ENCODE data around the gene TRAF7. TPM values are rescaled to one million over a fixed set of nuclear protein-coding genes. Genes with fewer than 3 reads are reported as not detected.

The TRAF7 gene
- total RNA-seq, 1 donor from 2014 or later = 66.1 TPM

DNA sequence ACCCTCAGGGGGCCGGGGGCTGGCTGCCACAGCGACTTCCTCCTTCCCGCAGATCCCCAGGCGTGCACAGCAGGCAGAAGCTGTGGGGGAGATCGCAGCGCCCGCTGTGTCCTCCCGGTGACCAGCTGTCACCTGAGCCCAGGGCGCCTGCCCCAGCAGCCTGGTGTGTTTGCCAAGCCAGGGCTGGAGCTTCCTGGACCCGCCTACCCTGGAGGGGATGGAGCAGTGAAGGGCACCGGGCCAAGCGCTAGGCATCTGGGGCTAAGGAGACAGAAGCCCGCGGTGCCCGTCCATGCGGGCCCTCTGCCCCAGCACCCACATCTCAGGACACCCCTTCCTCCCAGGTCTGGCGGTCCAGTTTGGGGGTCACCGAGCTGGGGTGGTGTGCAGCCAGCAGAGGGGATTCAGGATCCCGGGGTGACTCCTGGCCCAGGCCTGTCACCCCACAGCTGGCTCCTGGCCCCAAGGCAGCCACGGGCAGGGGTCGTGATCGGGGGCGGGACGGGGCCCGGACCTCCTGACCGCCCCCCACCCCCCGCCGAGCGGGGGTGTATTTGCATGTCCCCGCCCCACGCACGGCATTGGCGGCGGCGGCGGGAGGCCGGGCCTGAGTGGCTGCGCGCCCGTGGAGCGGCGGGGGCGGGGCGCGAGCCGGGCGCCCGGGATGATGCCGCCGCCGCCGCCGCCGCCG lies 7.5 kb upstream of the TRAF7 start, which contains the start of gene RAB26:
RAB26 (plus strand) TSS at position 645 of the 691 bp plus-strand sequence. CDS start 159 bp downstream, outside the sequence.
- peak within 1 kb of the TSS; percentile 59 for H3K4me3 Mint-ChIP-seq
- H3K27me3 Mint-ChIP-seq (ENCODE audit: low read depth) = no peaks in the 10 kb centered on the region
- no peak within 1 kb of the TSS for H3K27ac Mint-ChIP-seq
- H3K4me1 Mint-ChIP-seq = peaks cover 31% of the 10 kb centered on the region
- no peaks in the 10 kb centered on the region for H3K9me3 Mint-ChIP-seq
- peaks cover 4% of the 10 kb centered on the region for H3K36me3 Mint-ChIP-seq
- TF ChIP-seq, protein P1, sequence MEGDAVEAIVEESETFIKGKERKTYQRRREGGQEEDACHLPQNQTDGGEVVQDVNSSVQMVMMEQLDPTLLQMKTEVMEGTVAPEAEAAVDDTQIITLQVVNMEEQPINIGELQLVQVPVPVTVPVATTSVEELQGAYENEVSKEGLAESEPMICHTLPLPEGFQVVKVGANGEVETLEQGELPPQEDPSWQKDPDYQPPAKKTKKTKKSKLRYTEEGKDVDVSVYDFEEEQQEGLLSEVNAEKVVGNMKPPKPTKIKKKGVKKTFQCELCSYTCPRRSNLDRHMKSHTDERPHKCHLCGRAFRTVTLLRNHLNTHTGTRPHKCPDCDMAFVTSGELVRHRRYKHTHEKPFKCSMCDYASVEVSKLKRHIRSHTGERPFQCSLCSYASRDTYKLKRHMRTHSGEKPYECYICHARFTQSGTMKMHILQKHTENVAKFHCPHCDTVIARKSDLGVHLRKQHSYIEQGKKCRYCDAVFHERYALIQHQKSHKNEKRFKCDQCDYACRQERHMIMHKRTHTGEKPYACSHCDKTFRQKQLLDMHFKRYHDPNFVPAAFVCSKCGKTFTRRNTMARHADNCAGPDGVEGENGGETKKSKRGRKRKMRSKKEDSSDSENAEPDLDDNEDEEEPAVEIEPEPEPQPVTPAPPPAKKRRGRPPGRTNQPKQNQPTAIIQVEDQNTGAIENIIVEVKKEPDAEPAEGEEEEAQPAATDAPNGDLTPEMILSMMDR (IDR thresholded peaks at IDR 0.05; ENCODE audit: unreplicated experiment) = no peak
- peak in 1 of 2 experiments; percentile 55 for DNase-seq (ENCODE audit: low spot score in 2 of 2, unreplicated experiment in 2 of 2)

DNA sequence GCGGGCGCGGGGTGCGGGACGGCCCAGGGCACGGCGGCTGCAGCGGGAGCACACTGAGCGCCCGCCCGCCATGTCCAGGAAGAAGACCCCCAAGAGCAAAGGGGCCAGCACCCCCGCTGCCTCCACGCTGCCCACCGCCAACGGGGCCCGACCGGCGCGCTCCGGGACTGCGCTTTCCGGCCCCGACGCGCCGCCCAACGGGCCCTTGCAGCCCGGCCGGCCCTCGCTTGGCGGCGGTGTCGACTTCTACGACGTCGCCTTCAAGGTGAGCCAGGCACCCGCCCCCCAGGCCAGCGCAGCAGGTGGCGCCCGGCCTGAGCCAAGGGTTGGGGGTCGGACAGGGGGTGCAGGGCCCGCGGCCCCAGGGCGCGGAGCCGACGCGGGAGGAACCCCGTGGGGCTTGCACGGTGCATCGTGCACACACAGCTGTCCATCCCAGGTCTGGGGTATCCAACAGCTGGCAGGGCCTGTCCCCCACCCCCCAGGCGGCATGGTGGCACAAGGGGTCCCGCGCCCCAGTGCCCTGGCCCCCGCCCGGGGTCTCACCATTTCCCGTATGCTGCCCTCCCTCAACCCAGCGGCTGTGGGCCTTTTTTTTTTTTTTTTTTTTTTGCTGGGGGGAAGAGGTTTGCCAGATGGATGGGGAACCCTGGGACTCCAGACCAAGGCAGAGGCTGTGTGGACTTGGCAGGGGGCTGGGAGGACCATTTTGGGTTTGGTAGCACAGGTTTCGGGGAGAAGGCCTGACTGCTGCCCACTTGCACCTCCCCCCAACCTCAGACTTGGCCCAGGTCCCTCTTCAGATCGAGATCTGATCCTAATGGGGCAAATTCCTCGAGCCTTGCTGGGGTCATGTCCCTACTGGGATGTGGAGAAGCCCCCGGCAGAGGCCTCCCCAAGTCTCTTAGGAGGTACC lies 6.6 kb upstream of the TRAF7 start:
- peak overlapping the region; percentile 59 for H3K4me3 Mint-ChIP-seq

DNA sequence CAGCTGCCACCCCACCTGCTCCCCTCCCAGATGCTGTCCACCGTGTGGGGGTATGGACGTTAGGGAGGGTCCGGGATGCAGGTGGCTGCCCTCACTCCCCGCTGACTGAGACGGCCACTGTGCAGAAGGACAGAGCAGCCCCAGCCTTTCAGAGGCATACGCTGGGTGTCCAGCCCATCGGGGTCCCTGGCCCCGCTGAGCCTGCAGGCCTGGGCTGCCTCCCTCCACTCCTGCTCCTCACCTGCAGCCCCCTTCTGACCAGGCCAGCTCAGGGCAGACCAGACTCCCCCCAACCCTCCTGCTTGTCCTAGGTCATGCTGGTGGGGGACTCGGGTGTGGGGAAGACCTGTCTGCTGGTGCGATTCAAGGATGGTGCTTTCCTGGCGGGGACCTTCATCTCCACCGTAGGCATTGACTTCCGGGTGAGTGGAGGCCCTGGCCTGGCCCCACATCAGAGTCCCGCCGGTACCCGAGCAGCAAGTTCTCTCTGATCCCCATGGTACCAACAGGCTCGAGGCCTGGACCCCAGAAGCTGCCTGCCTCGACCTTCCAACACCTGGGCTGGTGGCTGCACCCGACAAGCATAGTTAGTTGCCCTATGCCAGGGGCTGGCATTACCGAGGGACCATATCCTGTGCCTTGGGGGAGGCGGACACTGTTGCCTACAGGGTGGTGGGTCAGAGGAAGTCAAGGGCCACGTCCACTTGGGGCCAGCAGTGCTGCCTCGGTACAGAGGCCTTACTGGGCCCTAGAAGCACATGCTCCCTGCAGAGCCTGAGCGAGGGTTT lies 5.8 kb upstream of the TRAF7 start:
- peaks cover 4% of the 10 kb centered on the region for H3K36me3 Mint-ChIP-seq
- peak overlapping the region; percentile 59 for H3K4me3 Mint-ChIP-seq
- no peaks in the 10 kb centered on the region for H3K9me3 Mint-ChIP-seq
- TF ChIP-seq, protein P1 (IDR thresholded peaks at IDR 0.05; ENCODE audit: unreplicated experiment) = no peak
- peak overlapping the region; percentile 6 for H3K27ac Mint-ChIP-seq
- no peaks in the 10 kb centered on the region for H3K27me3 Mint-ChIP-seq (ENCODE audit: low read depth)
- no peak for DNase-seq (ENCODE audit: low spot score in 2 of 2, unreplicated experiment in 2 of 2)
- H3K4me1 Mint-ChIP-seq = peaks cover 48% of the 10 kb centered on the region

More for the DNA sequence above, 6.6 kb upstream of the TRAF7 start:
- H3K27ac Mint-ChIP-seq = no peak overlapping the region
- peaks cover 39% of the 10 kb centered on the region for H3K4me1 Mint-ChIP-seq
- peaks cover 4% of the 10 kb centered on the region for H3K36me3 Mint-ChIP-seq
- no peak for DNase-seq (ENCODE audit: low spot score in 2 of 2, unreplicated experiment in 2 of 2)
- TF ChIP-seq, protein P1 (IDR thresholded peaks at IDR 0.05; ENCODE audit: unreplicated experiment) = no peak
- no peaks in the 10 kb centered on the region for H3K27me3 Mint-ChIP-seq (ENCODE audit: low read depth)
- H3K9me3 Mint-ChIP-seq = no peaks in the 10 kb centered on the region

DNA sequence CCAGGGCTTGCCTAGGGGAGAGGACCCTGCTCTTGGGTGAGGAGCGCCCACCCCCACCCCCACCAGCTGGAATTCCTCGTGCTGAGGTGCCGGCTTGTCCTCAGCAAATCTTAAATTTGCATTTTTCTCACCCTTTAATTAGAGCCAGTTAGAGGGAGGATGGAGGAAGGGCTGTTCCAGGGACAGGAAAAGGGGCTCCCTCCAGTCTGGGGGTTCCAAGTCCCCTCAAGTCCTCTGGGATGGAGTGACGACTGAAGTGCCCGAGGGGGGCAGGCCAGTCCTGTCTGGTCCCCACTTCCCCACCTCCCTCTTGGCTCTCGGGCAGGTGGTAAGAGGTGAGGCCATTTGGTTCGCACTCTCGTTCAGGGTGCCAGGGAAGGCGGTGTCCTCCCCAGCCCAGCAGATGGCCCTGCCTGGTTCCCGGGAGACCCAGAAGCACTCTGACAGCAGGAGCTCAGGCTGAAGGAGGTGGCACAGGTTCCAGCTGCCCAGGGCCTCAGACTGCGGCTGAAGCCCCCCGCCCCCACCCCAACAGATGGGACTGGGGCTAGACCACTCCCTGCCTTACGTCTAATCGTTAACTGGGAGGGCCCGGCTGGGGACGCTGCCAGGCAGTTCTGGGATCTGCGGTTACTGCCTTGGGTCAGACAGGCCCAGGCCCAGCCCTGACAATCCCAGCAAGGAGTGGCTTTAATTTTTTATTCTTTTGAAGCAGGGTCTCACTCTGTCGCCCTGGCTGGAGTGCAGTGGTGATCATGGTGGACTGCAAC lies 5.0 kb upstream of the TRAF7 start:
- H3K4me3 Mint-ChIP-seq = peak overlapping the region; percentile 59
- no peaks in the 10 kb centered on the region for H3K9me3 Mint-ChIP-seq
- no peak for DNase-seq (ENCODE audit: low spot score in 2 of 2, unreplicated experiment in 2 of 2)
- H3K27ac Mint-ChIP-seq = no peak overlapping the region
- H3K4me1 Mint-ChIP-seq = peaks cover 48% of the 10 kb centered on the region
- H3K36me3 Mint-ChIP-seq = peaks cover 4% of the 10 kb centered on the region
- TF ChIP-seq, protein P1 (IDR thresholded peaks at IDR 0.05; ENCODE audit: unreplicated experiment) = no peak
- H3K27me3 Mint-ChIP-seq (ENCODE audit: low read depth) = no peaks in the 10 kb centered on the region
